ENCODE data around the gene RHCG.

DNA sequence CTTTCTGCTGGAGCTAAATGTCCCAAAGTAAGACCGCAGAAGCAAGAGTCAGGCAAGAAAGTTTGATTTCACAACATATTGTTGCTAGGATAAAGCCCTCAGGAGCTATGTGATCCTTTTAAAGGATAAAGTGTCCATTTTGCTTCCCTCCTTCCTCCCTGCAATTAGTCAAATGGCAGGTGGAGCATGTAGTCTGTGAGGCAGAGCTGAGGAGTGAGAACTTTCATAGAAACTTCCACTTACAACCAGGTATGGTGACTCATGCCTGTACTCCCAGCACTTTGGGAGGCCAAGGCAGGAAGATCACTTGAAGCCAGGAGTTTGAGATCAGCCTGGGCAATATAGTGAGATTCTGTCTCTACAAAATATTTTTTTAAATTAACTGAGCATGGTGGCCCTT is 25.2 kb upstream of the RHCG start:
- TF ChIP-seq, protein P1, sequence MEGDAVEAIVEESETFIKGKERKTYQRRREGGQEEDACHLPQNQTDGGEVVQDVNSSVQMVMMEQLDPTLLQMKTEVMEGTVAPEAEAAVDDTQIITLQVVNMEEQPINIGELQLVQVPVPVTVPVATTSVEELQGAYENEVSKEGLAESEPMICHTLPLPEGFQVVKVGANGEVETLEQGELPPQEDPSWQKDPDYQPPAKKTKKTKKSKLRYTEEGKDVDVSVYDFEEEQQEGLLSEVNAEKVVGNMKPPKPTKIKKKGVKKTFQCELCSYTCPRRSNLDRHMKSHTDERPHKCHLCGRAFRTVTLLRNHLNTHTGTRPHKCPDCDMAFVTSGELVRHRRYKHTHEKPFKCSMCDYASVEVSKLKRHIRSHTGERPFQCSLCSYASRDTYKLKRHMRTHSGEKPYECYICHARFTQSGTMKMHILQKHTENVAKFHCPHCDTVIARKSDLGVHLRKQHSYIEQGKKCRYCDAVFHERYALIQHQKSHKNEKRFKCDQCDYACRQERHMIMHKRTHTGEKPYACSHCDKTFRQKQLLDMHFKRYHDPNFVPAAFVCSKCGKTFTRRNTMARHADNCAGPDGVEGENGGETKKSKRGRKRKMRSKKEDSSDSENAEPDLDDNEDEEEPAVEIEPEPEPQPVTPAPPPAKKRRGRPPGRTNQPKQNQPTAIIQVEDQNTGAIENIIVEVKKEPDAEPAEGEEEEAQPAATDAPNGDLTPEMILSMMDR (conservative IDR thresholded peaks at IDR 0.05 in 1 of 2, IDR thresholded peaks at IDR 0.05 in 1 of 2; ENCODE audit: extremely low read depth in 1 of 2, insufficient read depth in 1 of 2, low read depth in 1 of 2, low read length in 2 of 2): no peak
- TF ChIP-seq EZH2 (IDR thresholded peaks at IDR 0.05; ENCODE audit: borderline replicate concordance, low read length): no peak

Measured in mammary epithelial cell (primary cell).